ENCODE results near the gene FAM107A.

The FAM107A gene

GRCh38 chr3:58574106-58574505 lies 3.1 kb downstream of the FAM107A start:
- no peak for TF ChIP-seq CTCF (IDR thresholded peaks at IDR 0.05; ENCODE audit: borderline replicate concordance, insufficient read depth, low read depth, low read length)
- no peak overlapping the region for H3K4me3 ChIP-seq (ENCODE audit: low read depth, low read length)

- no peak overlapping the region for H3K4me3 ChIP-seq (ENCODE audit: low read depth, low read length)
- TF ChIP-seq CTCF (IDR thresholded peaks at IDR 0.05; ENCODE audit: borderline replicate concordance, insufficient read depth, low read depth, low read length): no peak
Observed at GRCh38 chr3:58573640-58574039, 3.6 kb downstream of the FAM107A start.

GRCh38 chr3:58572634-58573230 lies 4.5 kb downstream of the FAM107A start:
- H3K4me3 ChIP-seq (ENCODE audit: low read depth, low read length): no peak overlapping the region
- TF ChIP-seq CTCF (IDR thresholded peaks at IDR 0.05; ENCODE audit: borderline replicate concordance, insufficient read depth, low read depth, low read length): no peak

- no peak overlapping the region for H3K4me3 ChIP-seq (ENCODE audit: low read depth, low read length)
Observed at GRCh38 chr3:58572013-58572633, 5.1 kb downstream of the FAM107A start.

GRCh38 chr3:58570851-58571250 lies 6.3 kb downstream of the FAM107A start:
- no peak for TF ChIP-seq CTCF (IDR thresholded peaks at IDR 0.05; ENCODE audit: borderline replicate concordance, insufficient read depth, low read depth, low read length)
- H3K4me3 ChIP-seq (ENCODE audit: low read depth, low read length): no peak overlapping the region

More at GRCh38 chr3:58572013-58572633, 5.1 kb downstream of the FAM107A start:
- no peak for TF ChIP-seq CTCF (IDR thresholded peaks at IDR 0.05; ENCODE audit: borderline replicate concordance, insufficient read depth, low read depth, low read length)

- no peak for TF ChIP-seq CTCF (IDR thresholded peaks at IDR 0.05; ENCODE audit: borderline replicate concordance, insufficient read depth, low read depth, low read length)
- H3K4me3 ChIP-seq (ENCODE audit: low read depth, low read length): no peak overlapping the region
Observed at GRCh38 chr3:58569287-58570001, 7.7 kb downstream of the FAM107A start.
